HG03095 (cell line): ENCODE measurements around the gene SLAIN2.

Experiments used
- ATAC-seq: cut with Tn5 transposase; IDR thresholded peaks from one replicate; pipeline ENCODE4 v1.9.1; 2021; ENCODE audit warnings: moderate library complexity; ENCODE audit not compliant: unreplicated experiment

The SLAIN2 gene

GRCh38 chr4:48333587-48333986 lies 7.7 kb upstream of the SLAIN2 start:
- ATAC-seq: no peak

GRCh38 chr4:48334236-48334635 lies 7.1 kb upstream of the SLAIN2 start:
- ATAC-seq: no peak

- ATAC-seq: no peak
Observed at GRCh38 chr4:48334900-48335384, 6.4 kb upstream of the SLAIN2 start.

GRCh38 chr4:48336146-48336870 lies 5.0 kb upstream of the SLAIN2 start:
- no peak for ATAC-seq

- no peak for ATAC-seq
Observed at GRCh38 chr4:48337731-48338130, 3.6 kb upstream of the SLAIN2 start.

- no peak for ATAC-seq
Observed at GRCh38 chr4:48339642-48340041, 1.7 kb upstream of the SLAIN2 start.

- ATAC-seq: peak; percentile 0
Observed at GRCh38 chr4:48340276-48340964, 909 bp upstream of the SLAIN2 start.

- peak; percentile 27 for ATAC-seq
Observed at GRCh38 chr4:48341776-48342605, 662 bp downstream of the SLAIN2 start.

GRCh38 chr4:48342606-48342880 lies 1.2 kb downstream of the SLAIN2 start:
- no peak for ATAC-seq

GRCh38 chr4:48343035-48343434 lies 1.7 kb downstream of the SLAIN2 start:
- ATAC-seq: no peak

- no peak for ATAC-seq
Observed at GRCh38 chr4:48343551-48343950, 2.2 kb downstream of the SLAIN2 start.

GRCh38 chr4:48345542-48345941 lies 4.2 kb downstream of the SLAIN2 start:
- no peak for ATAC-seq

GRCh38 chr4:48346594-48346993 lies 5.3 kb downstream of the SLAIN2 start:
- ATAC-seq: no peak

- no peak for ATAC-seq
Observed at GRCh38 chr4:48347282-48347921, 6.1 kb downstream of the SLAIN2 start.

- ATAC-seq: no peak
Observed at GRCh38 chr4:48350871-48351270, 9.5 kb downstream of the SLAIN2 start.

GRCh38 chr4:48352793-48353192 lies 11.5 kb downstream of the SLAIN2 start:
- no peak for ATAC-seq

- no peak for ATAC-seq
Observed at GRCh38 chr4:48356355-48356754, 15.0 kb downstream of the SLAIN2 start.

GRCh38 chr4:48360285-48361011 lies 19.1 kb downstream of the SLAIN2 start:
- no peak for ATAC-seq

- no peak for ATAC-seq
Observed at GRCh38 chr4:48361012-48361400, 19.7 kb downstream of the SLAIN2 start.

GRCh38 chr4:48366611-48367010 lies 25.3 kb downstream of the SLAIN2 start:
- ATAC-seq: no peak

GRCh38 chr4:48367016-48367415 lies 25.7 kb downstream of the SLAIN2 start:
- no peak for ATAC-seq
